Measurements from ENCODE around the gene TAAR2. TPM values are rescaled to one million over a fixed set of nuclear protein-coding genes. Genes with fewer than 3 reads are reported as not detected.
"Not testable (repeated sequence)": the region's sequence is repeated elsewhere in the genome, so short reads cannot be mapped to it uniquely, and the experiment has no call there.

Gene TAAR2
- total and polyA plus RNA-seq, 2 of the 8 experiments (the other 6 are each of a cell fraction or from before 2014, with no cell fraction given): not detected

DNA sequence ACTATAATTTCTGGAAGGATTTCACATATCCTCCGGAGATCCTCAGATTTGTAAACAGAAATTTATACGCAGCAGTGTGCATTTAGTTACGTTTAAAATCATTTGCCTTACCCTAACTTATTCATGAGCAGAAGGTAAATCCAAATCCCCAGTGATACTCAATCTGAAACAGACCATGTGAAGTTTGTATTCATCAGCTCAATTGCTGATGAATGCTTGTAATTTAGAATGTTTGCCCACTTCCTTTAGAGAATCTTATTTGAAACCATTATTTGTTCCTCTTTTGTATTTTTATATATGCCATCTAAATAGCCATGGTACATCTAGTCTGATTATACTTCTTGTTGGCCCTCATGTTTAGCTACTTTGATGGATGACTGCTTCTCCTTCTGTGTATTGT lies 19.5 kb upstream of the TAAR2 start (continued):
- no peak for TF ChIP-seq HDAC6 (IDR thresholded peaks at IDR 0.05; ENCODE audit: low read depth, low read length)
- no peak for TF ChIP-seq TEAD4 (IDR thresholded peaks at IDR 0.05; ENCODE audit: low read depth, low read length)
- no peak for TF ChIP-seq HDAC2 (IDR thresholded peaks at IDR 0.05; ENCODE audit: borderline replicate concordance in 1 of 2, low read depth in 2 of 2, low read length in 2 of 2)

DNA sequence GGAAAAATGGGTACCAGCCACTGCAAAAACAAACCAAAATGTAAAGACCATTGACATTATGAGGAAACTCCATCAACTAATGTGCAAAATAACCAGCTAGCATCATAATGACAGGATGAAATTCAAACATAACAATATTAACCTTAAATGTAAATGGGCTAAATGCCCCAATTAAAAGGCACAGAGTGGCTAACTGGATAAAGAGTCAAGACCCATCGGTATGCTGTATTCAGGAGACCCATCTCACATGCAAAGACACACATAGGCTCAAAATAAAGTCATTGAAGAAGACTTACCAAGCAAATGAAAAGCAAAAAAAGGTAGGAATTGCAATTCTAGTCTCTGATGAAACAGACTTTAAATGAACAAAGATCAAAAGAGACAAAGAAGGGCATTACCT lies 13.1 kb upstream of the TAAR2 start:
- H3K23me2 ChIP-seq (ENCODE audit: low read depth, low read length); DNase-seq (ENCODE audit: low read depth in 1 of 2, low spot score in 2 of 2); H3K36me3 ChIP-seq (ENCODE audit: control insufficient read depth in 2 of 4, insufficient read depth in 4 of 4, low read length in 3 of 4); H3K9ac ChIP-seq (replicated peaks in 1 of 4; ENCODE audit: extremely low read depth in 1 of 4, low read depth in 3 of 4, low read length in 3 of 4); H4K20me1 ChIP-seq (replicated peaks in 1 of 2; ENCODE audit: control insufficient read depth in 1 of 2, insufficient read depth in 2 of 2, low read length in 2 of 2); H3K27ac ChIP-seq (ENCODE audit: low read depth, low read length); H2BK5ac ChIP-seq (ENCODE audit: low read depth, low read length); H3K4me3 ChIP-seq (ENCODE audit: extremely low read depth in 1 of 4, insufficient read depth in 2 of 4, low read depth in 3 of 4, low read length in 4 of 4); H3K23ac ChIP-seq (ENCODE audit: insufficient read length); H2BK120ac ChIP-seq (replicated peaks; ENCODE audit: low read depth, low read length); H2BK20ac ChIP-seq (ENCODE audit: low read length); H3K27me3 ChIP-seq (replicated peaks in 1 of 4; ENCODE audit: control insufficient read depth in 3 of 4, extremely low read depth in 1 of 4, insufficient read depth in 3 of 4, low read length in 3 of 4); H3K4ac ChIP-seq (replicated peaks; ENCODE audit: insufficient read length, low read depth, low read length); H2BK15ac ChIP-seq (ENCODE audit: low read length); FAIRE-seq; H3K18ac ChIP-seq (ENCODE audit: extremely low read depth, low read length); H4K91ac ChIP-seq (replicated peaks; ENCODE audit: insufficient read length, low read length); H3K56ac ChIP-seq (replicated peaks; ENCODE audit: insufficient read length, low read depth, low read length); POLR2A ChIA-PET (ENCODE audit: partially characterized antibody); H3K4me1 ChIP-seq (replicated peaks in 1 of 4; ENCODE audit: control insufficient read depth in 3 of 4, insufficient read depth in 4 of 4, low read length in 3 of 4); H3K79me2 ChIP-seq (ENCODE audit: control insufficient read depth in 1 of 2, insufficient read depth in 2 of 2, low read length in 2 of 2); H3K4me2 ChIP-seq (ENCODE audit: insufficient read depth in 1 of 2, low read depth in 2 of 2, low read length in 2 of 2); H4K5ac ChIP-seq (ENCODE audit: insufficient read length, low read depth, low read length); H2AFZ ChIP-seq (ENCODE audit: low read length); H2AK5ac ChIP-seq (ENCODE audit: low read depth, low read length); H3K9me3 ChIP-seq (ENCODE audit: insufficient read depth in 2 of 2, low read depth in 1 of 2, low read length in 1 of 2); H3K79me1 ChIP-seq (ENCODE audit: low read depth, low read length); H4K8ac ChIP-seq (ENCODE audit: extremely low read depth, insufficient read depth, low read length); H3K14ac ChIP-seq (ENCODE audit: insufficient read length); H2BK12ac ChIP-seq (ENCODE audit: low read depth, low read length): not testable (repeated sequence)
- 88% methylated on average over 1 of the region's 1 CpG; no CpG with 5 or more reads in 1 of the 2 experiments for WGBS, 2 experiments (ENCODE audit: extremely low coverage in 1 of 2, insufficient coverage in 1 of 2, insufficient read length in 1 of 2, insufficient replicate concordance in 2 of 2, low coverage in 1 of 2, low lambda C conversion rate in 2 of 2, missing lambda C conversion rate in 1 of 2)
- CTCF ChIA-PET (ENCODE audit: partially characterized antibody): interaction anchor here (0.7 kb wide), 1 partner anchor 769 kb away, joined by 3 read pairs; no protein-coding TSS in a partner anchor
